Measurements from ENCODE around the gene MKLN1. TPM values are rescaled to one million over a fixed set of nuclear protein-coding genes. Genes with fewer than 3 reads are reported as not detected.

MKLN1 gene
- total RNA-seq, 4 donors from 2014 or later, result 93.1 to 175 (median 102) TPM

- intact Hi-C loops (cut with DNase I), result no loop called here
- 73 to 98% methylated on average over 1 of the region's 1 CpG for WGBS, 2 donors
These were observed 161.5 kb downstream of the MKLN1 start for GRCh38 chr7:131489196-131489595.

DNA sequence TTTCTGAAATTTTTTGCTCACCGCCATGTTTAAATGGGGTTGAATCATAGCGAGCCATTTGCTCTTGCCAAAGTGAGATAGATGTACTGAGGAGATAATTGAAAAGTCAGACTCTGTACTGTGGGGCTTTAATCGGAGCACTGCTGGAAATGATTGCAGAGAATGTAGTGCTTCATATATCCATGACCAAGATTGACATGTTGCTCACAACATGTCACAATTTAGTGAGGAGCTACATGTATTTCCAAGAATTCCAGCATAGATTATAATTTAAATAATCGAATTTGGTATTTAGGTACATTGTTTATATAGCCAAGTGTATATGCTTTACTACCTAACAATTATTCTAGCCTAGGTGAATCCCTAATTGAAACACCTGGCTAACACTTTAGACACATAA lies 162.2 kb downstream of the MKLN1 start:
- Histone ChIP-seq H3K27me3 (no peaks in the 10 kb centered on the region), H3K36me3 (peaks cover 0 to 5% of the 10 kb centered on the region in 2 donors), H3K4me1 (no peaks in the 10 kb centered on the region), H3K27ac (no peak overlapping the region), H3K9me3 (no peaks in the 10 kb centered on the region), H3K4me3 (replicated peaks in 1 of 3) (no peak overlapping the region)
- WGBS, 2 donors, result 97% methylated on average over 4 of the region's 4 CpGs
- DNase-seq, result no peak
- intact Hi-C loops (cut with DNase I), result no loop called here
- no peak for TF ChIP-seq CTCF (IDR thresholded peaks at IDR 0.05)
- TF ChIP-seq POLR2A (IDR thresholded peaks at IDR 0.05), result no peak

More at GRCh38 chr7:131489196-131489595, 161.5 kb downstream of the MKLN1 start:
- Histone ChIP-seq H3K9me3 (no peaks in the 10 kb centered on the region), H3K4me3 (replicated peaks in 1 of 3) (no peak overlapping the region), H3K27ac (no peak overlapping the region), H3K27me3 (no peaks in the 10 kb centered on the region), H3K36me3 (peaks cover 0 to 5% of the 10 kb centered on the region in 2 donors), H3K4me1 (no peaks in the 10 kb centered on the region)
- no peak for DNase-seq
- TF ChIP-seq CTCF (IDR thresholded peaks at IDR 0.05) (no peak), POLR2A (IDR thresholded peaks at IDR 0.05) (no peak)

DNA sequence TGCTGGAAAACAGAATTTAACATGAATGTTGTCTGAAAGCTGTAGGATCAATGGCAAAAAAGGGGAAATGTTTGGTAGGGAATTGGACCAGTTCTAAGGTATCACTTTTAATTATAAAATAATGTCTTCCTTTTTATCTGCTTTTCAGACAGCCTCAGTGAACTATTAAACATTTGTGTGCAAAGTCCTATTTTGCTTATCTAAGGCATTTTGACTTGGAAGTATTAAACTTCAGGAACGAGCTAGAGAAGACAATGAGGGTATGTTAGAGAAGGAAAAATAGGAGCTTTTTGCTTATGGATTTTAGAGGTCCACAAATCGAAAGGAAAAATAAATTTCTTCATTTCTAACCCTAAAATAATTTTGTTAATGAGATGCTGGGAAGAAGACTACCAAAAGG lies 165.4 kb downstream of the MKLN1 start:
- WGBS, 2 donors, result 89 to 96% methylated on average over 2 of the region's 2 CpGs
- no peaks in the 10 kb centered on the region for H3K9me3 ChIP-seq
- DNase-seq, result no peak
- peaks cover 0 to 4% of the 10 kb centered on the region in 2 donors for H3K4me1 ChIP-seq
- no peaks in the 10 kb centered on the region for H3K27me3 ChIP-seq
- H3K4me3 ChIP-seq (replicated peaks in 1 of 3), result no peak overlapping the region
- H3K27ac ChIP-seq, result no peak overlapping the region
- TF ChIP-seq CTCF (IDR thresholded peaks at IDR 0.05), result no peak
- no peak for TF ChIP-seq POLR2A (IDR thresholded peaks at IDR 0.05)
- H3K36me3 ChIP-seq, result no peaks in the 10 kb centered on the region
- intact Hi-C loops (cut with DNase I), result no loop called here

DNA sequence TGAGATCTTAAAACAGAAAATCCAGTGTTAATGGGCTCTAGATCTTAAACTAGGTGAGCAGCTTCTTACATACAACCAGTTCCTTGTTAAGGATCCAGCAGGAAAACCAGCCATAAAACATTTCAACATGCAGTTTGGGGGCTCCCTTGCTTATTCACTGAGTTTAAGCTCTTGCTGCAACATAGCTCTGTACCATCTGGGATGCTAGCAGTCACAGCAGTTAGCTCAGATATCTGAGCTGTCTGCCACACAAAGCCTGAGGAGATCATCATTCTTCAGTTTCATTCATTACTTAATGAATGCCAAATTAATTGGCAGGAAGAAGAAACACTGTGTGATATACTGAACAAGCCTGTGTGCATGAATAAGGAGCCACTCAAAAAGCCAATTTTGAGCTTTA lies 165.9 kb downstream of the MKLN1 start:
- TF ChIP-seq POLR2A (IDR thresholded peaks at IDR 0.05), result no peak
- TF ChIP-seq CTCF (IDR thresholded peaks at IDR 0.05), result no peak
- intact Hi-C loops (cut with DNase I), result no loop called here
- no peaks in the 10 kb centered on the region for H3K9me3 ChIP-seq
- no peaks in the 10 kb centered on the region for H3K27me3 ChIP-seq
- no peak for DNase-seq
- H3K4me3 ChIP-seq (replicated peaks in 1 of 3), result no peak overlapping the region
- no peaks in the 10 kb centered on the region for H3K36me3 ChIP-seq
- no peak overlapping the region for H3K27ac ChIP-seq
- H3K4me1 ChIP-seq, result peaks cover 0 to 5% of the 10 kb centered on the region in 2 donors

DNA sequence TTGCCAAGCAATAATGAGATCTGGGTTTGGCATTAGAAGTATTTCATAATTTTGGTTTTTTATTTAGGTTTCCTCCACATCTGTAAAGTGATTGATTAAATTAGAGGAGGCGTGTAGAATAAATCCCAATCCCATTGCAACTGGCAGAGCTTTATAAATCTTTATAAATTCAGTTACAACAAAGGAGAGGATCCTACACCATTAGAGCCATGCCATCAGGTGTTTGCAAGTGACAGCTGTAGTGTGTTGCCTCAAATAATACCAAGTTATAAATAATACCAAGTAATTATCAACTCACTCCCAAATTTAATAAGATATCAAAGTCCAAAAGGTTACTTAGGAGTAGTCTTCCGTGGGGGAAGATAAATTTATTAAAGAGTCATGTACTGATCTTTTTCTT lies 166.5 kb downstream of the MKLN1 start:
- intact Hi-C loops (cut with DNase I), result no loop called here
- 94% methylated on average over 2 of the region's 2 CpGs for WGBS, 2 donors
- Histone ChIP-seq H3K36me3 (no peaks in the 10 kb centered on the region), H3K27ac (no peak overlapping the region), H3K4me1 (peaks cover 0 to 5% of the 10 kb centered on the region in 2 donors), H3K4me3 (replicated peaks in 1 of 3) (no peak overlapping the region), H3K27me3 (no peaks in the 10 kb centered on the region), H3K9me3 (no peaks in the 10 kb centered on the region)
- no peak for DNase-seq
- TF ChIP-seq POLR2A (IDR thresholded peaks at IDR 0.05), result no peak
- TF ChIP-seq CTCF (IDR thresholded peaks at IDR 0.05), result no peak

Data from thyroid gland (tissue), 4 donors.